GM18507 (cell line): ENCODE measurements around the gene CLEC4M.
"Not testable (repeated sequence)": the region's sequence is repeated elsewhere in the genome, so short reads cannot be mapped to it uniquely, and the experiment has no call there.

ENCODE experiments used
- DNase-seq: peaks from one replicate; pipeline ENCODE4 v3.0.0; 2011; ENCODE audit warnings: low read depth; ENCODE audit not compliant: insufficient read length; ENCODE audit errors: extremely low spot score
- FAIRE-seq: peaks from 2 replicates; lab custom pipeline; 2011; peaks lifted over from hg19 to GRCh38; lab: Jason Lieb, UNC

CLEC4M gene

DNA sequence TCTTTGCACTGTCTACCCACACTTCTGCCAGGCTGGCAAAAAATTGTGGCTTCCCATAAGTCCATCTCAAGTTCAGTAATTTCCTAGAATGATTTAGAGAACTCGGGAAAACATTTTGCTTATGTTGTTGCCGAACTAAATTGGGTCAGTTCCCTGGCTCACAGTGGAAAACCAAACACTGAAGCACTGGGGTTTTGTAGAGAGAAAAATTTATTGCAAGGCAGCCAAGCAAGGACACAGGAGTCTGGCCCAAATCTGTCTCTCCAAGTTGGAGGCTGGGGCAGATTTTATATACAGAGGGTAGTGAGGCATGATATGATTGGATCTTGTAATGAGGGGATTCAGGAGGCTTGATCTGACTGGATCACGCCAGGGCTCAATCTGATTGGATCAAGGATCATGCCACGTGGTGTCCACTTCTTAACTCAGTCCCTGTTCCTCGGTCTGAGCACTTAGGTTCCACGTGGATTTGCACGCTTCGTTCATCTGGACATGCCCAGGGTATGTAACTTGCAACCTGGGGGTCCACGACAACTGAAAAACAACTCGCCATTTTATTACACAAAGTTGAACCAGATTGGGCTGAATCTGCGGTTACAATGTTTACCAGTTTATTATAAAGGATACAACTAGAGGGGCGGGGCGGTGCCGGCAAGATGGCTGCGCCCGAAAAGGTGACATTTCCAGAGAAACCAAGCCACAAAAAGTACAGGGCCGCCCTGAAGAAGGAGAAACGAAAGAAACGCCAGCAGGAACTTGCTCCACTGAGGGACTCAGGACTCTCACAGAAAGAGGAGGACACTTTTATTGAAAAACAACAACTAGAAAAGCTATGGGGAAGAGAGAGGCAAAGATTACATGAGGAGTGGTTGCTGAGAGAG is 23.0 kb upstream of the CLEC4M start:
- DNase-seq (no peak), FAIRE-seq (peak; percentile 55)

- DNase-seq (no peak), FAIRE-seq (no peak)
These were observed 22.4 kb upstream of the CLEC4M start for GRCh38 chr19:7740682-7741054.

DNA sequence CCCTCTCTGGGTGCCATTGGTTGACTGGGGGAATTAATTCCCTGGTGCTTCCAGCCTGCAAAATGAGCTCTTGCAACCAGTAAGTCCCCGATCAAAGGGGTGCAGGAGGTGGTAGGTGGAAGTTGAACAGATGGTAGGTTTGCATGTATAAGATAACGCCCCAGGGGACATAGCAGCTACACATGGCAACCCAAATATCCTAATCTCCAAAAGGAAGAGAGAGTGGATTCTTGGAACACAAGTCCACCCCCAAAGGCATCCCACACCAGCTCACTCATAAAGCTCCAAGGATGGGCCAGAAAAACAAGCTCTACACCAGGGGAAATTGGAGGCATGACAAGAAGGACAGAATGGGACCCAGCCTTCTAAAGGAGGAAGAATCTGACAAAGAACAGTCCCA is 20.5 kb upstream of the CLEC4M start:
- FAIRE-seq = no peak
- no peak for DNase-seq

GRCh38 chr19:7742991-7743390 is 20.1 kb upstream of the CLEC4M start:
- no peak for FAIRE-seq
- no peak for DNase-seq

GRCh38 chr19:7743425-7743841 is 19.6 kb upstream of the CLEC4M start:
- DNase-seq (peak; percentile 68), FAIRE-seq (peak; percentile 73)

DNA sequence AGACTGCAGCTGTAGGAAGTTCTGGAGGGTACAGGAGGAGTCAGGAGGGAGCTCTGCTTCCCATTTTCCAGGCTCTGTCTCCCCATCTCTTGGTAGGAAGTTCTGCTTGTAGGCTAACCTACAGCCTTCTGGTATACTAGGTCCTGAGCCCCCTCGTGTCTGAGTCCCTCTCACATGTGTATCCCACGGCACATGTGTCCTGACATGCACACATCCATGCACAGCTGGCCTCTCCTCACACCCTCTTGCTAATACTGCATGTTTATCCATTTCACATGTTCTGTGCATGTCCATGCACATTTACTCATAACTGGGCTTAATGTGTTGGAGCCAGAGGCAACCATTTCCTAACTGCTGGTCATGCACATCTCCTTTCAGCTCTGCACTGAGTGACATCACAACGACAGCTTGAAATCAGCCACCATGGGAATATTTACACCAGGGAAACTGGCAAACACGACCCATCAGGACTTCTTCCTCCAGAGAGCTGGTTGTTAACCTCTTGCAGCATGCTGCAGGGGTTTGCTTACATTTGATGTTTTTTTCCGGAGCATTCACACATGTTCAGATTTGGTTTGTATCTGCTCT is 18.8 kb upstream of the CLEC4M start:
- DNase-seq = no peak
- no peak for FAIRE-seq

DNA sequence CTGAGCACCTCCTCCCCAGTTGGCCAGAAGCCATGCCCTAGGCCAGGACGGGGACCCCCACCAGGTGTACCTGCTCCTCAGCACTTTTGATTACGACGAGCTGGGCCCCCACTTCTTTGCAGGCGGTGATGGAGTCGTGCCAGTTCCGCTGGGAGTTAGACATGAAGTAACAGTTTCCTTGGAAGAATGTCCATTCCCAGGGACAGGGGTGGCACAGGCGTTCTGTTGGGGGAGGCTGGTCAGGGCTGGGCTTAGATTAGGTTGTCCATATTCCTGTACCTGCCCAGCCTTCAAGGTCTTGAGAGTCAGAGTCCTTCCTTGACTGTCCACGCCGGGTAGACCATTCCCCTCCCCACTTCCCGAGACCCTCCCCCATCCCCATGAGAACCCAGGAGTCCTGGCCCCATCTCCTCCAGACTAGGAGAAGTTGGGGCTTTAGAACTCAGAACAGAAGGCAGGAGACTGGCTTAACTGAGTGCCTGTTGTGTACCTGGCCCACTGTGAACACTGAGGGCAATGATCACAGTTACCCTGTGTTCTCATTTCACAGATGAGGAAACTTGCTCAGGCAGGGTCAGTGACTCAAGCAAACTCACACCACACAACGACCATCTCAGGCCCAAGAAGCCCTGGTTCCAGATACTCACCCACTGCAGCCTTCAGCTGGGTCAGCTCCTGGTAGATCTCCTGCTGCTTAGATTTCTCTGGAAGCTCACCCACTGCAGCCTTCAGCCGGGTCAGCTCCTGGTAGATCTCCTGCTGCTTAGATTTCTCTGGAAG is 18.0 kb upstream of the CLEC4M start:
- DNase-seq (no peak), FAIRE-seq (no peak)

GRCh38 chr19:7746306-7746705 is 16.7 kb upstream of the CLEC4M start:
- FAIRE-seq = not testable (repeated sequence)

GRCh38 chr19:7746903-7747884 is 15.8 kb upstream of the CLEC4M start, which contains the start of gene CD209:
TSS of gene CD209 (minus strand) at chr19:7747534. CDS start at chr19:7747511, 23 bp downstream.
- no peak for FAIRE-seq
- no peak for DNase-seq

More at GRCh38 chr19:7746306-7746705, 16.7 kb upstream of the CLEC4M start:
- not testable (repeated sequence) for DNase-seq

DNA sequence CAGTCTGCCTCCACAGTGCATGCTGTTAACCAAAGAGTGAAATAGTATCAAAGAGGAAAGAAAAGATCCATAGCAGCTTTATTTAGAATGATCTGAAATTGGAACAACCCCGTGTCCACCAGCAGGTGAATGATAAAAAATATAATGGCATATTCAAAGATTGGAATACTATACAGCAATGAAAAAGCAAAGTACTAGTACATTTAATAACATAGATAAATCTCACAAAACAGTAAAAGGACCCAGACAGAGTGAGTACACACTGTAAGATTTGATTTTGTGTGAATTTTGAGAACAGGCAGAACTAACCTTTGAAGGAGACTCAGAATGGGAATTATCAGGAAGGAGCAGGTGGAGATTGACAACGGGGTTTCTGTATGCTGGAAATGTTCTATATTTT is 14.9 kb upstream of the CLEC4M start:
- no peak for FAIRE-seq
- DNase-seq = no peak

GRCh38 chr19:7748756-7749155 is 14.3 kb upstream of the CLEC4M start:
- no peak for DNase-seq
- FAIRE-seq = no peak

GRCh38 chr19:7751157-7751783 is 11.8 kb upstream of the CLEC4M start:
- DNase-seq (no peak), FAIRE-seq (peak; percentile 89)

DNA sequence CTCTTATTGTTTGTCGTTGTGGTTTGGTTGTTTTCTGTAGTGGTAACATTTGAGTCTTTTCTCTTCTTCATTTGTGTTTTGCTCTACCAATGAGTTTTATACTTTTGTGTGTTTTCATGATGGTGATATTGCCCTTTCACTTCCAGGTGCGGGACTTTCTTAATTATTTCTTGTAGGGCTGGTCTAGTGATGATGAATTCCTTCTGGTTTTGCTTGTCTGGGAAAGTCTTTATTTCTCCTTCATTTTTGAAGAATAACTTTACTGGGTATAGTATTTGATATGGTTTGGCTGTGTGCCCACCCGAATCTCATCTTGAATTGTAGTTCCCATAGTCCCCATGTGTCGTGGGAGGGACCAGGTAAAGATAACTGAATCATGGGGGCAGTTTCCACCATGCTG is 6.8 kb upstream of the CLEC4M start:
- DNase-seq = no peak
- no peak for FAIRE-seq

- DNase-seq (no peak), FAIRE-seq (no peak)
These were observed 5.7 kb upstream of the CLEC4M start for GRCh38 chr19:7757358-7757757.

- no peak for DNase-seq
- no peak for FAIRE-seq
These were observed 3.9 kb upstream of the CLEC4M start for GRCh38 chr19:7759156-7759555.

- no peak for FAIRE-seq
- no peak for DNase-seq
These were observed 653 bp downstream of the CLEC4M start for GRCh38 chr19:7763696-7764095.

DNA sequence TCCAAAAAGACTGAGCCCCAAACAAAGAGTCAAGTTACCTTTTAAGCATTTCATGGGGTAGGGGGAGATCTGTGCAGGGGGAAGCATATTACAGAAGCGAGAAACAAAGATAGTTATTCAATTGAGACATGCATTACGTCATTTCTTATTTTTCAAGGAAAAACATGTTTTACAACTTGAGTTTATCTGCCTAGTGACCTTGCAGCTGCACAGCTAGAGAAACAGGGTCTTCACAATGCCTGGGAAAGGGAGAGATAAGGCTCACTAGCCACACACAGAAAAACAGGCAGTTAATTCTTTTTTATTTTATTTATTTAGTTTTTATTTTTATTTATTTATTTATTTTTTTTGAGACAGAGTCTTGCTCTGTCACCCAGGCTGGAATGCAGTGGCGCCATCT is 1.1 kb downstream of the CLEC4M start:
- FAIRE-seq, DNase-seq: not testable (repeated sequence)

GRCh38 chr19:7765043-7765442 is 2.0 kb downstream of the CLEC4M start:
- DNase-seq, FAIRE-seq: not testable (repeated sequence)

DNA sequence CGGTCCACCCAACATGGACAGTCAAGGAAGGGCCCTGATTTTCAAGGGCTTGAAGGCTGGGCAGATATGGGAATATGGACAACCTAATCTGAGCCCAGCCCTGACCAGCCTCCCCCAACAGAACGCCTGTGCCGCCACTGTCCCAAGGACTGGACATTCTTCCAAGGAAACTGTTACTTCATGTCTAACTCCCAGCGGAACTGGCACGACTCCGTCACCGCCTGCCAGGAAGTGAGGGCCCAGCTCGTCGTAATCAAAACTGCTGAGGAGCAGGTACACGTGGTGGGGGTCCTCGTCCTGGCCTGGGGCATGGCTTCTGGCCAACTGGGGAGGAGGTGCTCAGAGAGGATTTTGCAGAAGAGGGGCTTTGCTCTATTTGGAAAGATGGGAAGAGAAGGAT is 3.5 kb downstream of the CLEC4M start:
- FAIRE-seq = no peak
- no peak for DNase-seq
